HepG2 (cell line): ENCODE results near the gene COMP. TPM values are rescaled to one million over a fixed set of nuclear protein-coding genes. Genes with fewer than 3 reads are reported as not detected.

Experiments
- ATAC-seq: fragments of 200-7000 bp; cut with Tn5 transposase; 3 replicates; pipeline ENCODE4 v1.9.1; 2020; ENCODE audit warnings: mild to moderate bottlenecking, moderate library complexity
- BruUV-seq: library from RNA; stranded (reverse); fragments of 400-500 nt; replicated peaks from 2 replicates; lab custom pipeline; 2021; lab: Mats Ljungman, UMichigan
- CTCF ChIA-PET: fragments of 300-600 bp; formaldehyde crosslinking; extraction: SDS; loops from one replicate; lab custom pipeline; 2021; ENCODE audit warnings: low total read pairs, inconsistent platforms, low intra/inter-chr PET ratio; lab: Yijun Ruan, JAX
- POLR2A ChIA-PET: fragments of 350-600 bp; sonication (Branson Sonifier 250); formaldehyde crosslinking; loops from one replicate; lab custom pipeline; 2020; ENCODE audit warnings: antibody characterized with exemption, inconsistent platforms; lab: Yijun Ruan, JAX
- DNase-seq: peaks from one replicate; pipeline ENCODE4 v3.0.0-alpha.2; 2015; ENCODE audit warnings: low spot score
- FAIRE-seq: peaks from 3 replicates; lab custom pipeline; 2011; peaks lifted over from hg19 to GRCh38; lab: Jason Lieb, UNC
- H2AFZ ChIP-seq: one replicate; pipeline ENCODE4 v1.6.1; 2011; ENCODE audit warnings: low read length, inconsistent platforms
- H3K27ac ChIP-seq: fragments of 300-600 bp; 3 replicates; pipeline ENCODE4 v1.8.0; 2011; ENCODE audit warnings: mixed run types, mild to moderate bottlenecking, mixed read lengths, low read length, inconsistent platforms; ENCODE audit not compliant: insufficient read depth; ENCODE audit errors: extremely low read length
- H3K27me3 ChIP-seq, 2 experiments: fragments of 200-600 bp in 1 of 2; 2 replicates in 1 of 2; 3 replicates in 1 of 2; pipeline versions ENCODE4 v1.6.0 to v1.8.0; 2011; ENCODE audit warnings: low read length in 2 of 2, mild to moderate bottlenecking in 2 of 2, moderate library complexity in 2 of 2, inconsistent platforms in 1 of 2; ENCODE audit not compliant: insufficient read depth in 2 of 2, control insufficient read depth in 1 of 2
- H3K36me3 ChIP-seq, 2 experiments: fragments of 200-600 bp in 1 of 2; replicated peaks in 1 of 2; 2 replicates in 1 of 2; 3 replicates in 1 of 2; pipeline versions ENCODE4 v1.5.1 to v1.8.0; 2011; ENCODE audit warnings: low read length in 2 of 2, inconsistent platforms in 1 of 2; ENCODE audit not compliant: insufficient read depth in 2 of 2, control insufficient read depth in 1 of 2
- H3K4me1 ChIP-seq: 2 replicates; pipeline ENCODE4 v1.5.1; 2012; ENCODE audit warnings: low read length, inconsistent platforms; ENCODE audit not compliant: insufficient read depth
- H3K4me2 ChIP-seq: 2 replicates; pipeline ENCODE4 v1.6.0; 2011; ENCODE audit warnings: low read depth, low read length, inconsistent platforms
- H3K4me3 ChIP-seq, 3 experiments: fragments of 200-600 bp in 1 of 3; sonication (generic), shearing (Covaris generic) in 1 of 3; replicated peaks in 1 of 3; 2 replicates each; pipeline ENCODE4 v1.5.1; 2011 to 2016; ENCODE audit warnings: low read length in 3 of 3, inconsistent platforms in 2 of 3, low read depth in 2 of 3, mild to moderate bottlenecking in 2 of 3, control low read depth in 1 of 3, mixed read lengths in 1 of 3; ENCODE audit not compliant: insufficient read depth in 1 of 3
- H3K79me2 ChIP-seq: one replicate; pipeline ENCODE4 v1.6.1; 2011; ENCODE audit warnings: low read length, inconsistent platforms; ENCODE audit not compliant: insufficient read depth
- H3K9ac ChIP-seq: 2 replicates; pipeline ENCODE4 v1.6.0; 2011; ENCODE audit warnings: mild to moderate bottlenecking, low read depth, low read length, inconsistent platforms; ENCODE audit not compliant: insufficient read depth
- H3K9me3 ChIP-seq: 2 replicates; pipeline ENCODE4 v1.5.1; 2012; ENCODE audit warnings: mild to moderate bottlenecking, low read length
- H4K20me1 ChIP-seq: 2 replicates; pipeline ENCODE4 v1.6.0; 2011; ENCODE audit warnings: inconsistent platforms, mild to moderate bottlenecking, low read length, moderate library complexity; ENCODE audit not compliant: insufficient read depth
- AKAP8 ChIP-seq: sonication (generic); formaldehyde crosslinking; IDR thresholded peaks from 2 replicates; pipeline ENCODE4 v1.5.1; 2020; ENCODE audit warnings: mild to moderate bottlenecking, missing genetic modification reagents
- ATF7 ChIP-seq, 2 experiments: fragments of 450-650 bp in 1 of 2; sonication (generic) in 1 of 2; formaldehyde crosslinking in 1 of 2; IDR thresholded peaks; 2 replicates each; pipeline versions ENCODE4 v1.4.0 to v1.6.1; 2016 to 2020; ENCODE audit warnings: antibody characterized with exemption in 1 of 2, mild to moderate bottlenecking in 1 of 2, missing genetic modification reagents in 1 of 2
- EZH2 ChIP-seq: conservative IDR thresholded peaks from 2 replicates; pipeline ENCODE4 v1.6.1; 2012; ENCODE audit warnings: mild to moderate bottlenecking, low read depth, low read length, moderate library complexity
- FLYWCH1 ChIP-seq: sonication (generic); formaldehyde crosslinking; IDR thresholded peaks from 2 replicates; pipeline ENCODE4 v1.8.1; 2023; ENCODE audit warnings: mild to moderate bottlenecking, missing genetic modification reagents
- MED13 ChIP-seq: sonication (generic); formaldehyde crosslinking; IDR thresholded peaks from 2 replicates; pipeline ENCODE4 v1.5.0; 2020; ENCODE audit warnings: missing genetic modification reagents
- POLR2A ChIP-seq, 2 experiments: IDR thresholded peaks; 2 replicates each; pipeline ENCODE4 v1.6.1; 2011; ENCODE audit warnings: low read depth in 2 of 2, low read length in 2 of 2, mild to moderate bottlenecking in 1 of 2, moderate library complexity in 1 of 2; ENCODE audit not compliant: insufficient read depth in 1 of 2
- PRDM15 ChIP-seq: sonication (generic); formaldehyde crosslinking; IDR thresholded peaks from 2 replicates; pipeline ENCODE4 v1.4.0; 2020; ENCODE audit warnings: missing genetic modification reagents
- SOX6 ChIP-seq, 2 experiments: fragments of 450-650 bp in 1 of 2; sonication (generic) in 1 of 2; formaldehyde crosslinking in 1 of 2; IDR thresholded peaks; 2 replicates each; pipeline versions ENCODE4 v1.4.0 to v1.6.1; 2017 to 2020; ENCODE audit warnings: antibody characterized with exemption in 1 of 2, mild to moderate bottlenecking in 1 of 2, missing genetic modification reagents in 1 of 2
- TMF1 ChIP-seq: sonication (generic); formaldehyde crosslinking; IDR thresholded peaks from 2 replicates; pipeline ENCODE4 v1.8.1; 2022; ENCODE audit warnings: low read depth, missing genetic modification reagents
- ZNF513 ChIP-seq: sonication (generic); formaldehyde crosslinking; conservative IDR thresholded peaks from 2 replicates; pipeline ENCODE4 v1.5.0; 2020; ENCODE audit warnings: missing genetic modification reagents
- WGBS: methylation state at CpG from one replicate; pipeline ENCODE4 v1.1.6; 2017; ENCODE audit warnings: low lambda C conversion rate; 5-methylcytosine and 5-hydroxymethylcytosine counted together
- in situ Hi-C: cut with HindIII; loops from 2 replicates; pipeline ENCODE4 v1.10.0; 2017; ENCODE audit warnings: low pct_unique_long_range_greater_than_20kb; ENCODE audit not compliant: extremely low pct_ligation_motif_present
- intact Hi-C: fragments of 100-400 bp; cut with micrococcal nuclease; formaldehyde crosslinking; loops from one replicate; pipeline ENCODE4 v1.10.0; 2022; ENCODE audit not compliant: unreplicated experiment
- polyA plus RNA-seq, 8 experiments: library from polyadenylated mRNA; depleted of rRNA in 3 of 8; stranded (reverse) in 7 of 8; unstranded in 1 of 8; fragments of >200 nt; fragmentation: Illumina TruSeq in 4 of 8; extraction: Trizol in 4 of 8; gene quantifications; 2 replicates each; pipeline versions ENCODE4 v1.2.1 to v1.2.3, GENCODE V29; 2011 to 2016; ENCODE audit warnings: low read depth in 4 of 8, missing spikeins in 1 of 8, mixed read lengths in 1 of 8; ENCODE audit not compliant: insufficient read depth in 1 of 8
- total RNA-seq, 5 experiments: library from RNA; depleted of rRNA; stranded (reverse); fragments of >200 nt; fragmentation: Illumina TruSeq; extraction: Trizol; gene quantifications; 2 replicates each; pipeline ENCODE4 v1.2.3, GENCODE V29; 2016; ENCODE audit warnings: low read depth in 1 of 5
- TF ChIP-seq, protein P1 (sequence below): sonication (generic); formaldehyde crosslinking; IDR thresholded peaks from 2 replicates; pipeline ENCODE4 v1.4.0; 2020; ENCODE audit warnings: mild to moderate bottlenecking, missing genetic modification reagents, borderline replicate concordance

COMP gene
- total and polyA plus RNA-seq, 2 of the 13 experiments (the other 11 are each of a cell fraction or from before 2014, with no cell fraction given), result 0.04 to 0.13 TPM

- in situ Hi-C loops, result no loop called here
- TF ChIP-seq ATF7 (IDR thresholded peaks at IDR 0.05), result no peak
- no peak for TF ChIP-seq ATF7 (CRISPR knock-in tag; IDR thresholded peaks at IDR 0.05)
- no peak for TF ChIP-seq SOX6 (IDR thresholded peaks at IDR 0.05)
- no peak for TF ChIP-seq SOX6 (CRISPR knock-in tag; IDR thresholded peaks at IDR 0.05)
- no peak for TF ChIP-seq POLR2A (IDR thresholded peaks at IDR 0.05; ENCODE audit: insufficient read depth in 1 of 2, low read depth in 2 of 2, low read length in 2 of 2)
- TF ChIP-seq, protein P1, sequence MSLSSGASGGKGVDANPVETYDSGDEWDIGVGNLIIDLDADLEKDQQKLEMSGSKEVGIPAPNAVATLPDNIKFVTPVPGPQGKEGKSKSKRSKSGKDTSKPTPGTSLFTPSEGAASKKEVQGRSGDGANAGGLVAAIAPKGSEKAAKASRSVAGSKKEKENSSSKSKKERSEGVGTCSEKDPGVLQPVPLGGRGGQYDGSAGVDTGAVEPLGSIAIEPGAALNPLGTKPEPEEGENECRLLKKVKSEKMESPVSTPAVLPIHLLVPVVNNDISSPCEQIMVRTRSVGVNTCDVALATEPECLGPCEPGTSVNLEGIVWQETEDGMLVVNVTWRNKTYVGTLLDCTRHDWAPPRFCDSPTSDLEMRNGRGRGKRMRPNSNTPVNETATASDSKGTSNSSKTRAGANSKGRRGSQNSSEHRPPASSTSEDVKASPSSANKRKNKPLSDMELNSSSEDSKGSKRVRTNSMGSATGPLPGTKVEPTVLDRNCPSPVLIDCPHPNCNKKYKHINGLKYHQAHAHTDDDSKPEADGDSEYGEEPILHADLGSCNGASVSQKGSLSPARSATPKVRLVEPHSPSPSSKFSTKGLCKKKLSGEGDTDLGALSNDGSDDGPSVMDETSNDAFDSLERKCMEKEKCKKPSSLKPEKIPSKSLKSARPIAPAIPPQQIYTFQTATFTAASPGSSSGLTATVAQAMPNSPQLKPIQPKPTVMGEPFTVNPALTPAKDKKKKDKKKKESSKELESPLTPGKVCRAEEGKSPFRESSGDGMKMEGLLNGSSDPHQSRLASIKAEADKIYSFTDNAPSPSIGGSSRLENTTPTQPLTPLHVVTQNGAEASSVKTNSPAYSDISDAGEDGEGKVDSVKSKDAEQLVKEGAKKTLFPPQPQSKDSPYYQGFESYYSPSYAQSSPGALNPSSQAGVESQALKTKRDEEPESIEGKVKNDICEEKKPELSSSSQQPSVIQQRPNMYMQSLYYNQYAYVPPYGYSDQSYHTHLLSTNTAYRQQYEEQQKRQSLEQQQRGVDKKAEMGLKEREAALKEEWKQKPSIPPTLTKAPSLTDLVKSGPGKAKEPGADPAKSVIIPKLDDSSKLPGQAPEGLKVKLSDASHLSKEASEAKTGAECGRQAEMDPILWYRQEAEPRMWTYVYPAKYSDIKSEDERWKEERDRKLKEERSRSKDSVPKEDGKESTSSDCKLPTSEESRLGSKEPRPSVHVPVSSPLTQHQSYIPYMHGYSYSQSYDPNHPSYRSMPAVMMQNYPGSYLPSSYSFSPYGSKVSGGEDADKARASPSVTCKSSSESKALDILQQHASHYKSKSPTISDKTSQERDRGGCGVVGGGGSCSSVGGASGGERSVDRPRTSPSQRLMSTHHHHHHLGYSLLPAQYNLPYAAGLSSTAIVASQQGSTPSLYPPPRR (CRISPR knock-in tag), result no peak
- TF ChIP-seq EZH2, result no peak
- TF ChIP-seq AKAP8 (CRISPR knock-in tag), result no peak
- no peak for TF ChIP-seq MED13 (CRISPR knock-in tag)
- TF ChIP-seq TMF1 (CRISPR knock-in tag), result no peak
- no peak for TF ChIP-seq ZNF513 (CRISPR knock-in tag)
- TF ChIP-seq FLYWCH1 (CRISPR knock-in tag), result no peak
- TF ChIP-seq PRDM15 (CRISPR knock-in tag), result no peak
These were observed 39.5 kb downstream of the COMP start for GRCh38 chr19:18751571-18751970.

More at GRCh38 chr19:18751571-18751970, 39.5 kb downstream of the COMP start:
- H3K4me3 ChIP-seq, result no peak overlapping the region
- H3K27me3 ChIP-seq, result no peaks in the 10 kb centered on the region
- no peak overlapping the region for H3K4me2 ChIP-seq
- H3K36me3 ChIP-seq, result peaks cover 1 to 7% of the 10 kb centered on the region in 2 experiments; a peak in 3 of 5 replicates
- FAIRE-seq (no peak), DNase-seq (no peak), ATAC-seq (no peak)
- no peak overlapping the region for H3K27ac ChIP-seq
- H3K4me1 ChIP-seq, result peaks cover 3% of the 10 kb centered on the region
- ChIA-PET CTCF (no interaction called here), POLR2A (no interaction called here)
- 99% methylated on average over 10 of the region's 10 CpGs for WGBS
- intact Hi-C loops, result no loop called here
- no peaks in the 10 kb centered on the region for H3K9me3 ChIP-seq
- no peaks in the 10 kb centered on the region for H3K79me2 ChIP-seq
- no peaks in the 10 kb centered on the region for H4K20me1 ChIP-seq
- no peak overlapping the region for H3K9ac ChIP-seq
- no TSS peak for BruUV-seq
- H2AFZ ChIP-seq, result no peak overlapping the region
